ENCODE measurements around the gene HOXC5.

- no peak for TF ChIP-seq POLR2A (IDR thresholded peaks at IDR 0.05; ENCODE audit: low read length)
- TF ChIP-seq SREBF2 (IDR thresholded peaks at IDR 0.05), result no peak
- no peak for TF ChIP-seq HMGXB4 (CRISPR knock-in tag; IDR thresholded peaks at IDR 0.05; ENCODE audit: borderline replicate concordance)
- no peak for TF ChIP-seq CTCF (IDR thresholded peaks at IDR 0.05)
- TF ChIP-seq ESRRA (IDR thresholded peaks at IDR 0.05; ENCODE audit: borderline replicate concordance, low read length), result no peak
- no peak for TF ChIP-seq MYC (IDR thresholded peaks at IDR 0.05; ENCODE audit: borderline replicate concordance, low read length)
- TF ChIP-seq E2F6 (IDR thresholded peaks at IDR 0.05; ENCODE audit: borderline replicate concordance, low read depth), result no peak
- no peak for TF ChIP-seq CHD2 (IDR thresholded peaks at IDR 0.05; ENCODE audit: low read length, partially characterized antibody)
- no peak for TF ChIP-seq JUN (IDR thresholded peaks at IDR 0.05)
- no peak for TF ChIP-seq NPAS2 (CRISPR knock-in tag; IDR thresholded peaks at IDR 0.05; ENCODE audit: borderline replicate concordance)
- TF ChIP-seq CBX8 (IDR thresholded peaks at IDR 0.05), result no peak
- TF ChIP-seq RAD21 (conservative IDR thresholded peaks at IDR 0.05 in 1 of 2, IDR thresholded peaks at IDR 0.05 in 1 of 2), result no peak
Measured at GRCh38 chr12:53987787-53988230, 45.0 kb upstream of the HOXC5 start.
